Measurements from ENCODE around the gene TMEM101.
"Not testable (repeated sequence)": the region's sequence is repeated elsewhere in the genome, so short reads cannot be mapped to it uniquely, and the experiment has no call there.

The TMEM101 gene

DNA sequence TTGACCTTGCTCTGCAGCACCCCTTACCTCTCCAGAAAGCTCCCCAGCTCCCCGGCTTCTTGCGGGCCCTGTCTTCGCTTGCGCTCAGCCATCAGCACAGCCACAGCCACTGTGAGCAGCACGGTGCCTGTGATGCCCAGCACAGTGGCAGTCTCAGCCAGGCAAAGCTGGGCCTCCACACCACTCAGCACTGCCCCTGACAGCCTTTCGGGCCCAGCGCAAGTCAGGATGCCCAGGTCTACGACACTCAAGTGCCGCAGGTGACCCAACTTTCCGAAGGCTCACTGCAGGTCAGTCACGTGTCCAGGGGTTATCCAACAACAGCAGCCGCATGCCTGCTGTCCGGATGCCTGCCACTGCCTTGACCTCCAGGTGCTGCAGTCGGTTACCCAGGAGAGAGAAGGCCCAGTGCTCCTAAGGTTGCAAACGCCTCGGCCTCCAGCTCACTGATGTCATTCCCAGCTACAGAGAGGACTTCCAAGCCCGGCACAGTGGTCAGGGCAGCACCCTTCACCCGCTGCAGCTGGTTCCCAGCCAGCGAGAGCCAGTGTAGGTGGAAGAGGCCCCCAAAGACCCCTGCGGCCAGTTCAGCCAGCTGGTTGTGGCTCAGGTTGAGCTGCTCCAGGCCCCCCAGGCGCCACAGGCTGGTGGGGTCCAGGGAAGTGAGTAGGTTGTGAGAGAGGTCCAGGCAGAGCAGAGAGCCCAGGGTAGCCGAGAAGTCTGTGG lies 8.9 kb upstream of the TMEM101 start:
- DNase-seq = no peak

DNA sequence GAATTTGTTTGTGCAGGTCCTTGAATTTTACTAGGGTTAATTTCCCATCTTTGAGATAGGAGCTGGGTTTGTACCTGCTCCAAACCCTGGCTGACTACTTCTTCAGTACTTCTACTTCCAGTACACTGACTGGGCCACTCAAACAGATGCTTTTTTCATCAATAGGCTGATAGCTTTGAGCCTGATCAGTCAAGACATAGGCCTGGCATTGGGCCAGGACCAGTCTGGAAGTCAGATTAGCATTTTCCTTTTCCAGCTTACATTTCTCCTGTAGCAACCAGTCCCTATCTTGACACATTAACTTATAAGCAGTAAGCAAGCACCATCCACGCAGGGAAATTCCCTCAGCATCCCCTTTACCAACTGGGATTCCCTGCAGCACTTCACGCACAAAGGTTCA lies 7.5 kb upstream of the TMEM101 start:
- DNase-seq = no peak

DNA sequence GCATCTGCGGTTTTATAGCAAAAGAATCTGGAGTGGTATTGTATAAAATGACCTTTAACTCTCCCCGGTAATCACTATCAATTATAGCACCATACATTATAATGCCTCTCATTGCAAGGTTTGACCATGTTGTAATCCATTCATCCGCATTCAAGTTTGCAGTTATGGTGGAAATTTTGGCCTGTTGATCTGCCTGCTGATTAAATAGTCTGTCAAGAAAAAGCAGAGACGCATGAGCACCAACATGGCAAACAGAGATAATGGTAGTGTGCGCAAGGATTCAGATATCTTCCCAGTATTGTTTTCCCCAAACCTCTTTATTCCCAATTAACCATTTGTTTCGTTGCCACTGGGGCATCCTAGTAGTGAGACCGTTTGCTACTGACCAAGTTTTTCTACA lies 6.5 kb upstream of the TMEM101 start:
- not testable (repeated sequence) for DNase-seq

DNA sequence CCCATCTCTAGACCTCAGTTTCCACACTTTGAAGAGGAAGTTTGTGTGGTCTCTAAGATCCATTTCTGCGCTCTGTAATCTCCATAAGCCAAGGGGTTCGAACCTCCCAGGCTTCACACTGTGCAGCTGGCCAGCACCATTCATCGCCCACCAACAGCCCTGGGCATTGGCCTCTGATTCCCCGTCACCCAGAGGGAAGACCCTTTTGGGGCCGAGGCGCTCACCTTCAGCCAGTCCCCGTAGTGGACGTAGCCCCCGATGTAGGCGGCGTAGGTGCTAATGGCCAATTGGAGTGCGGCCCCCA lies 678 bp downstream of the TMEM101 start:
- DNase-seq = no peak

DNA sequence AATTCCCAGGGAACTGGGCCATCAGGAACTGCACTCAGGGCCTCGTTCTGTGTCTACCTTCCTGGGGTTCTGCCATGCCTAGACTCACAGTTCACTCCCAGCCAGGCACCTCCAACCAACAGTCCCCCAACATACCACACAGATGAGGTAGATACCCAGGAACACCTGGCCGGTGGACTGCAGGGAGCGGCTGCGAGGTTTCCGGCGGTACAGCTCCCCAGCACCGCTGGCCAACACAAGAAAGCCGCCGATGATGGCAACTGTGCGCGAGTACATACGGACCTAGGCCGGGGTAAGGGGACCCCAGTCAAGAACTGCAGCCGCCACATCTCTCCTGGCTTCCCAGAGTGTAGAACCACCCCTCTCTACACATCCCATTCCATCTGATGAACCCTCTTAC lies 1.9 kb downstream of the TMEM101 start:
- DNase-seq = no peak

DNA sequence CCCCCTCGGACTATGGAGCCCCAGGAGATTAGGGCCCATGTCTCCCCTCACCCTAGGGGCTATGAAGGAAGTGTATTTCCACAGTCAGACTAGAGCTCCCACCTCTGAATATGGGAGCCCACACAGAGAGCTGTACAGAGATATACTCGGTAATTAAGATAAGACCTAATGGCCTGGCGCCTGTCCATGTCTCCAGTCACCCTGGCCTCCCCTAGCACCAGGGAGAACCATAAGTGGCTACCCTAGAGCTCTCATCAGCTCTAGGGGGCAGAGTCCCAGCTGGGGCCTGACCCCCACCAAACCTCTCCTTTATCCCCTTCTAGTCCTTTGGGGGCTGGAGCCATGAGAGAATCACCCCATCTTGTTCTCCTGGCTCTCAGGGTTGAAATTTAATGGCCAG lies 2.4 kb downstream of the TMEM101 start:
- no peak for DNase-seq

DNA sequence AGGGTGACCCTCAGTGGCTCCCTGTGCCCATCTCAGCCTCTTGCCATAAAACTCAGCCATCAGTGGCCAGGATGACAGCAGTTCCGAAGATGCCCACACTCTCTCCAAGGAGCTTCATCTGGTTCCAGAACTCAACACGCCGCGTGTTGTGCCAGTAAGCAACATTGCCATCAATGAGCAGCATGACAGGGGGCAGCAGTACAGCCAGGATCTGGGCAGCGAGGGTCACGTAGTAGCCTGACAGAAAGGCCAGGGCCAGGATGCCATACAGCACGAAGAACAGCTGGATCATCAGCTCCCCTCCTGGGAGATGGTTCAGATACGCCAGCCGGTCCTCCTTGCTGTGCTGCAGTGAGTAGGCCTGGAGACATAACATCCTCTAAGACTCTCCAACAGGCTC lies 2.9 kb downstream of the TMEM101 start:
- no peak for DNase-seq

DNA sequence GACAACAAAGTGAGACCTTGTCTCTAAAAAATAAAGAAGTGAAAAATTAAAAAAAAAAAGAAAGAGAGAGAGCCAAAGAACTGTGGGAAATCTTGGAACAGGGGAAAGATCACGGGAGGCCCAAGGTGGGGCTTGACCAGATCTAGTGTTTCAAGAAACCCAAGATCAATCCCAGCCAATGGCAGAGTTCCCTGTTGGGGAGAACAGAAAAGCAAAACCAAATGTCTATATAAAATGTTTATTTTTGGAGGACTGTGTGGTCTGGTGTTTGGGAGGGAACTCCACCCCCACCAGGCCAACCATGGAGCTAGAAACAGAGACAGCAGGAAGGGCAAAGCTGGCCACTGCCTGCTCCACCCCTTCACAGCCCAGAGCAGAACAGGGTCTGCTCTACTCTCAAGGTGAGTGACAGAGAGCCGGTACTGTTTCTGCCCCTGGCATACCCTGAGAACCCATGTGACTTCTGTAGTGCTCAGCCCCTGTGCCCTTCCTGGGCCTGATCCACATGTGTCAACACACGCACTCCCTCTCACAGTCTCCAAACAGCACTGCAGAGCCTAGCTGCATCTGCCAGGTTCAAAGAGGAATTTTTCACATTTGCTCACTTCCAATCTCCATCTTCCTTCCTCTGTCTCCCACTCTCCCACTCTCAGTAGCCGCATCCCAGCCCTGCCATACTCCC lies 3.7 kb downstream of the TMEM101 start:
- DNase-seq = no peak

DNA sequence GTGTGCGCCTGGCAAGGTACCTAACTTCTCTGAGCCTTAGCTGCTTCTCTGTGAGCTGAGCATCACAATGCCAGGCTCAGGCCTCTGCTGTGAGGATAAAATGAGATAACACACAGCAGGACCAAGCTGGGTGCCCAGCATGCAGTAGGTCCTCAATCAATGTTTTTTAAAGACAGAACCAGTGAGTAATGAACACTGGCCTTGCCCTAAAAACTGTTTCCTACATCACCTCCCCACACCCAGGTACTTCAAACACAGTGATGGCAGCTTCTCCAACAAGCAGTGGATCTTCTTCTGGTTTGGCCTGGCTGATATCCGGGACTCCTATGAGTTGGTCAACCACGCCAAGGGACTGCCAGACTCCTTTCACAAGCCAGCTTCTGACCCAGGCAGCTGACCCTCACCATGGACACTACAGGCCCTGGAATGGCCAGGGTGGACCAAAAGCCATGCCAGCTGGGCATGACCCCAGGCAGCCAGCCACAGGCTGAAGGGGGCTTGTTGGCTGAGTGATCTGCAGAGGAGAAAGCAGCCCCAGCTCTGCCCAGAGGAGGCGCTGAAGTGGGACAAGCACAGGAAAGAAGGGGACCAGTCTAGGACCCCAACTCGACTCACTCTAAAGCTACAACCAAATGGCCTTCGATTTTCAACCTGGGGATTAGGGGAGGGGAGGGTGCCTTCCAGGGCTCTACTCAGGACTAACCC lies 6.4 kb downstream of the TMEM101 start:
- DNase-seq = no peak

DNA sequence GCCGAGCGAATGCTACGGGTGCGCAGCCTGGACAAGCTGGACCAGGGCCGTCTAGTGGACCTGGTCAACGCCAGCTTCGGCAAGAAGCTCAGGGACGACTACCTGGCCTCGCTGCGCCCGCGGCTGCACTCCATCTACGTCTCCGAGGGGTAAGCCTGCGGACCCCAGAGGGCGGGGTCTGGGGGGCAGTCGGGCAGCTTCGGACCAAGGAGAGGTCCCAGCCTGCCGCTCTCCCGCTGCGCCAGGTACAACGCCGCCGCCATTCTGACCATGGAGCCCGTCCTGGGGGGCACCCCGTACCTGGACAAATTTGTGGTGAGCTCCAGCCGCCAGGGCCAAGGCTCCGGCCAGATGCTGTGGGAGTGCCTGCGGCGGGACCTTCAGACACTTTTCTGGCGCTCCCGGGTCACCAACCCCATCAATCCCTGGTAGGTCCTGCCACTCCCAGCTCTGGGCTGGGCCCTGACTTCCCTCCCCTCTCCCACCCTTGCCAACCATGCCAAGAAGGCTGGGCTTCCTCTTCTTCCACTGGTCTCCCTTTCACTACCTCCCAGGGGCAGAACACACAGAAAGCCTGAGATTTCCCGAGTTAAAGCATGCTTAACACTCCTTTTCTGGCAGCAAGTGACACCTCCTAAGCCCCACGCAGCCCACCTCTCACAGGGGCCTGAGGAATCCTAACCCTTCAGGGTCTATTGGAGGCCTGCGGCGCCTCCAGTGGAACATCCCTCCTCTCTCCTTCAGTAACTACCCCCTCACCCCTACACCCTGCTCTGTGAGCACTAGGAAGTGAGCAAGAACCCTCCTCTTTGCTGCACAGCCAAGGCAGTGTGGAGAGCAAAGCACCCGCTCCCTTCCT lies 7.2 kb downstream of the TMEM101 start:
- no peak for DNase-seq

DNA sequence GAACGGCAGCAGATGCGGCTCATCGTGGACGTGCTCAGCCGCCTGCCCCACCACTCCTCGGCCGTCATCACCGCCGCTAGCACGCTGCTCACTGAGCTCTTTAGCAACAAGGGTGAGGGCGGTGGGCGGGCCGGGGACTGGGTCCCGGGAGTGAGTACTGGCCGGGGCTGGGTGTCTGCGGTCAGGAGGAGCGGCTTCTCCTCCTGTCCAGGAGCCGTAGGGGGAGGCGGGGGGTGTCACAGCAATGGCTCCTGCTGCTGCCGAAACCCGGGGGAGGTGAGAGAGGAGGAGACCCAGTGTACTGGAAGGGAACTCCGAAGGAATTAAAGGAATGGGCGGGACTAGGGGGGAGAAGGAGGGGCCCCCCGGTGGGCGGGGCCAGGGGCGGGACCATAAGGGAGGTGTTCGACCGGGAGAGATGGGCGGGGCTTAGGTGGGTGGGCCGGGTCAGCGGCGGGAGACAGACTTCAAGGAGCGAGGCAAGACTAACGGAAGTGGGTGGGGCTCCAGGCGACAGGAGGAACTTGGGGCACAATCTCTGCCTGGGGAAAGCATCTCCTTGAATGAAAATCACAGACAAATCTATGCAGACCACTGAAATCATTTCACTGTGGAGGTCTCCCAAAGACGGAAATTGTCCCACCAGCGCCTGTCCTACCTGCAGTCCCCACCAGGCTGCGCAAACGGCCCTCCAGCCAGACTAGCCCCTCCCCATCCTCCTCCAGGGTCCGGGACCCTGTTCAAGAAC lies 8.0 kb downstream of the TMEM101 start:
- peak; percentile 78 to 87 for DNase-seq

DNA sequence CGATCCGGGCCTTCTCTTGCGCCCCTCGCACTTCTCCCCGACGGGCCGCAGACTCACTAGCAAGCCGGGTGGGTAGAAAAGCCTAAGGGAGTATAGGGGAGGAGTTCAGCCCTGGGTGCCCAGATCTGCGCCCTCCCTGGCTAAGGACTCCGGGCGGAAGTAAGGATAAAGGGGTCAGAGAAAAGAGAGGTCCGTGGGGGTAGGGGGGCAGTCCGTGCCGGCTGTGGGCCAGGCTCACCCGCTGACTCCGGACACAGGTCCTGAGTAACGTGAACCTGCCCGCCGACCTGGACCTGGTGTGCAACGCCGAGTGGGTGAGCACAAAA lies 8.5 kb downstream of the TMEM101 start:
- DNase-seq = no peak

DNA sequence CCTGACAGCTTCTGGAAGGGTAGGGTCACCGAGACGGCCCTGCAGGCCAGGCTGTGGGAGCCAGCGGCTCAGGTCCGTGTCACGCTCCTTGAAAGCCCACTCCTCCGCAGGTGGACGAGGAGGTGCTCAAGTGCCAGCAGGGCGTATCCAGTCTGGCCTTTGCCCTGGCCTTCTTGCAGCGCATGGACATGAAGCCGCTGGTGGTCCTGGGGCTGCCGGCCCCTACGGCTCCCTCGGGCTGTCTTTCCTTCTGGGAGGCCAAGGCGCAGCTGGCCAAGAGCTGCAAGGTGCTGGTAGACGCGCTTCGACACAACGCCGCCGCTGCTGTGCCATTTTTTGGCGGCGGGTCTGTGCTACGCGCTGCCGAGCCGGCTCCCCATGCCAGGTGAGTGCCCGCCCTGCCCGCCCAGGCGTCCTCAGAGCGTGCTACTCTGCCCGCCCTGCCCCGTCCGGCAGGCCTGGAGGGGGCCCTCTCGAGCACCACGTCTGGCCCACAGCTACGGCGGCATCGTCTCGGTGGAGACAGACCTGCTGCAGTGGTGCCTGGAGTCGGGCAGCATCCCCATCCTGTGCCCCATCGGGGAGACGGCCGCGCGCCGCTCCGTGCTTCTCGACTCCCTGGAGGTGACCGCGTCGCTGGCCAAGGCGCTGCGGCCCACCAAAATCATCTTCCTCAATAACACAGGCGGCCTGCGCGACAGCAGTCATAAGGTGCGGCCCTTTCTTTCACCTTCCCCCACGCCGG lies 9.1 kb downstream of the TMEM101 start:
- no peak for DNase-seq

DNA sequence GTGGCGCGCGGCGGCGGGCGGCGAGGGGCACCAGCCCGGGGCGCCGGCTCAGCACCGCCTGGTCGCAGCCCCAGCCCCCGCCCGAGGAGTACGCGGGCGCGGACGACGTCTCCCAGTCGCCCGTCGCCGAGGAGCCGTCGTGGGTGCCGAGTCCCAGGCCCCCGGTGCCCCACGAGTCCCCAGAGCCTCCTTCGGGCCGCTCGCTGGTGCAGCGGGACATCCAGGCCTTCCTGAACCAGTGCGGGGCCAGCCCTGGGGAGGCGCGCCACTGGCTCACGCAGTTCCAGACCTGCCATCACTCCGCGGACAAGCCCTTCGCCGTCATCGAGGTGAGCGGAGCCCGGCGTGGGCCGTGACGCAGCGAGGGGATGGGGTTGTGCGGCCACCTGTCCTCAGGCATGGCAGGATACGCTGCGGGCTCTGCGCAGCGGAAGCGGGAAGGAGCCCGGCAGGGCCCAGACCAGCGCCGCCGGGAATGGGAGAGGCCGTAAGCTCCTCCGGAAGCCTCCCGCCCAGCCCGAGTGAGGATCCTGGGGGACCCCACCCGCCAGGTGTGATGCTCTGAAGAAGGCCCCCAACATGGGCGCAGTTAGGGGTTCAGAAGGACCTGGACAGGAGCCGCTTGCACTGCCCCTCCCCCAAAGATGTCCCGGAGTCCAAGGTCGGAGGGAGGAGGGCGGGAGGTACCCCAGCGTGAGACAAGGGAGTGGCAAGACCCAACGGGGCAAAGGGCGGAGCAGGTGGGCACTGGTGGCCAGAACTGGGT lies 9.8 kb downstream of the TMEM101 start:
- DNase-seq = no peak

DNA sequence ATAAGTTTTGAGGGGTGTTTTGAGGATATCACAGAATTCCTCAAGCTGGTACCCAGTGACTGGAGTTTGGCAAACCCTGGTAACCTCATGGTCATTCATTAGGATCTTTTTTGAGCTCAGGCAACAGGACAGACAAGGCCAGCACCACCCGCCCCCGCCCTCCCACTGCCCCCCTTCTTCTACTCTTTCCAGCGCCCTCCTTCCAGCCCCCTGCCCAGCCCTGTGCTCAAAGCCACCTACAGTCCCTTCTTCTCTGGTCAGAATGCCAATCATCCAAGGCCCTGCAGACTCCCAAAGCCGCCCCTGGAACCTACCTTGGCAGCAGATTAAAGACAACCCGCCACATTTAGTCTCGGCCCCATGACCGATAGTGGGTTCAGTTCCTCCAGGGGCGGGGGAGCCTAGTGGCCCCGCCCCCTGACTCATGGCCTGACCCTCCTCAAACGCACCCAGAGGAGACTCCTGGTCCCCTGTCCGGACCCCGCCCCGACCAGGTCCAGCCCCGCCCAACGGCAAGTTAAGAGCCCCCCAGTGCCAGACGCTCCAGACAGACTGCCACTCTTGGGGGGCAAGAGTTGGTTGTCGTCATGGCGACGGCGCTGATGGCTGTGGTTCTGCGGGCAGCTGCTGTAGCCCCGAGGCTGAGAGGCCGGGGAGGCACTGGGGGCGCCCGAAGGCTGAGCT lies 10.5 kb downstream of the TMEM101 start, which contains the start of gene NAGS:
Gene NAGS (plus strand): TSS at position 546 of the 684 bp plus-strand sequence. CDS start 42 bp downstream, at position 588.
- no peak for DNase-seq

DNA sequence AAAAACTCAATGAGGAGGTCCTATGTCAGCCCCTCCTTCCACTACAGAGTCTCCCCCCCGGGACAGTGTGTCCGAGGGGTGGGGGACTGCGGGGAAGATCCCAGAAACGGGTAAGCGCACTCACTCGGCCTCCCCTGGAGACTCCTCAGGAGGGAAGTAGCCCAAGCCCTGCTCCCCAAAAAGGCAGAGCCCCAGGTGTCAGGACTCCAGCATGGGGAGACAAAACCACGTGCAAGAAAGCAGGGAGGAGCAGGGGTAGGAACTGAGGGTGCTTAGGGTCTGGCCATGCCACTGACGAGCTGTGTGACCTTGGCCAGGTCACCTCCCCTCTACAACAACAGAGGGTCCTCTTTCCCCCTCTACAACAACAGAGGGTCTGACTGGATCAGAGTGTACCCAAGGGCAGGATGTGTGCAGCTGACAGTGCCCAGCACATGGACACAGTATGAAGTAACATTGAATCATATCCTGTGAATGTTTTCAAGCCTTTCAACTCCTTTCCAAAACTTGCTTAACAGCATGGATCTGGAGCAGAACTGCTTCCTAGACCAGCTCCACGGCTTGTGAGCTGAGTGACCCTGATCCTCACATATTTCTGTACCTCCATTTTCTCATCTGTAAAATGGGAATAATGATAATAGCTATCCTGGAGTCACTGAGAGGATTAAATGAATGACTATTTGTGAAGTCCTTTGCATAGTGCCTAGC lies 12.5 kb downstream of the TMEM101 start:
- no peak for DNase-seq

DNA sequence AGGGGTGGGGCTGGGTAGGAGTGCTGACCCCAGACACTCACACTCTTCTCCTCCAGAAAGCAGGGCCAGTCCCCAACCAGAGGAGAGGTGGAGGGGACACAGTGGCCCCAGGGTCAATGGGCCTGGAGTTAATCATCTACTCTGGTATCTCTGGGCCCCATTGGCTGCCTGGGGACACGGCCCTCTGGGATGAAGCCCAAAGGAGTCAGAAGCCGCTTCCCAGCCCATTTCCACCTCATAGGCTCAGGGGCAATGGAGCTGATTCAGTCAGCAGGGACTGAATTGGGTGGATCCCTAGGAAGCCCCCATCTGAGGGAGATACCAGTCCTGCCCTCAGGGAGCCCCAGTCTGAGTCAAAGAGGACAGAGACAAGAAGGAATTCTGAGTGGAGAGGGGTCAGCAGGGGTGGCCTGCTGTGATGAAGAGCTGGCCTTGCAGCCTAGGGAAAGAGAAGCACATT lies 13.3 kb downstream of the TMEM101 start:
- DNase-seq = no peak

DNA sequence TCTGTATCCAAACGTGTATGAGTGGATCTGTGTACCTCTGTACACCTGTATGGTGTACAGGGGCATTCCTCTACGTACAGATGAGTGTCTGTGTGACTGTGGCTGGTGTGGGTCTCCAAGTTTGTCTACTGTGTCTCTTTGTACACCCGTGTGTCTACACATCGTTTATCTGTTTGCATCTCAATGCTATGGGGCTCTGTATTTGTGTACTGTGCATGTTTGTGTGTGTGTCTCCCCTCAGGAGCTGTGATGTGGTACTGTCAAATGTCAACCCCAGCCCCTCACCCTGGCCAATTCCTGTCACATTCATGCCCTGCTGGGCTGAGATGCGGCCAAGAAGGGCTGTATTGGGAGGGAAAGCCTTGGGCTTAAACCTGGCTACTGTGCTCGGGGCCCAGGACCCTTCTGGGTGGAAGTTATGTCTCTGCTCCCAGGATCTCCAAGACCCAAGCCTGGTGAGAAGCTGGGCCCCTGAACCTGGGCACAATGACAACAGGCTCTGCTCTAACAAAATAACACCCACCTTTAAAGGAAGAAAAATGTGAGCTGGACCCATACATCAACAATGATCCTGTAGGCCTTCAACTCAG lies 13.8 kb downstream of the TMEM101 start:
- no peak for DNase-seq

DNA sequence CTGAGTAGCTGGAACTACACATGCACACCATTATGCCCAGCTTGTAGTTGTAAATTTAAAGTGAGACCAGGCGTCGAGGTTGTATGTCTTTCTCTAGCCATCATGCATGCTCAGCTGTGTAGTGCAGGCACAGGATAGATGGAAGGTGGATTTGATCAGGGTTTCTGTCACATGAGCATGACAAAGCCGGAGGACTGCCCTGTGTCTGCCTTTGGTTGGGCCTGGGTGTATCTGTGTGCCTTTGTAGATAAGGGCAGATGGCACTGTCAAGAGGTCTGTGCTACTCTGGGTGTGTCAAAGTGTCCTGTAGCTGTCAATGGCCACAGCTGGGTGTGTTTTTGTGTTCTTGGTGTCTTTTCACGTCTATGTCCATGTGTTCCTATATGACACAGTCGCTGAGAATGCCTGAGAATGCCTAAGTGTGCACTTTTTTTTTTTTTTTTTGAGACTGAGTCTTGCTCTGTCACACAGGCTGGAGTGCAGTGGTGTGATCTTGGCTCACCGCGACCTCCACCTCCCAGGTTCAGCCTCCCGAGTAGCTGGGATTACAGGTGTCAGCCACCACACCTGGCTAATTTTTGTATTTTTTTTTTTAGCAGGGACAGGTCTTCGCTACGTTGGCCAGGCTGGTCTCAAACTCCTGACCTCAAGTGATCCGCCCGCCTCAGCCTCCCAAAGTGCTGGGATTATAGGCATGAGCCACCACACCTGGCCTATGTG lies 14.5 kb downstream of the TMEM101 start:
- no peak for DNase-seq

Measured in NCI-H1930 (cell line).